CD4-positive, alpha-beta T cell treated with Interferon alpha-2 for 1 hour (primary cell): Measurements from ENCODE around the gene SHANK1.
"Not testable (repeated sequence)": the region's sequence is repeated elsewhere in the genome, so short reads cannot be mapped to it uniquely, and the experiment has no call there.

Source experiments
- DNase-seq, 2 donors: peaks; one replicate each; pipeline ENCODE4 v3.0.0-alpha.2; 2020 to 2022

The SHANK1 gene

DNA sequence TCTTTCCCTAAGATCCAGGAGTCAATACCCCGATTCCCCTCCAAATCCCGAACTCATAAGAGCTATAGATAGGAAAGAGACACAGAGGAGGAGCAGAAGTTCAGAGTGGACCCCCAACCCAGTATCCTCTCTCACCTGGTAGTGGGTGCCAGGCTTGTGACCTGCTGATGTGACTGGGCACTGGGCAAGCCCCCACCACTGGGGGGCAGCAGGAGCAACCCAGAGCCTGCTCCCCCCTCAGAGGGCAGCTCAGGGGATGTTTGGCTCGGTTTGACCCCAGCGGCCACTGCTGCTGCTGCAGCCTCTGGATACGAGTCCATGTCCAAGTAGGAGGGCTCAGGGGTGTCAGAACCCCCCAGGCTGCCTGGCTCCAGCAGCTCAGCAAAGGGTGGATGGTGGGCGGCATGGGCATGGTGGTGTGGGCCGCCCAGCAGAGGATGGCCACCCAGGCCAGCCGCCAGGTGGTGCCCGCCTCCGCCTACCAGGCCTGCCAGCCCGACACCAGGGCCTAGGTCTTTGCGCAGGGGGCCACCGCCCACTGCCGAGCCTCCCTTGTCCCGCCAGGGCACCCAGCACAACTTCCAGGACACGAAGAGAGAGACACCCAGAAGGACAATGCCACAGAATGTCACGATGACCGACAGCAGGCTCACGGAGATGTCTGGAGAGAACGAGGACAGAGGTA lies 87.3 kb downstream of the SHANK1 start:
- no peak for DNase-seq

DNA sequence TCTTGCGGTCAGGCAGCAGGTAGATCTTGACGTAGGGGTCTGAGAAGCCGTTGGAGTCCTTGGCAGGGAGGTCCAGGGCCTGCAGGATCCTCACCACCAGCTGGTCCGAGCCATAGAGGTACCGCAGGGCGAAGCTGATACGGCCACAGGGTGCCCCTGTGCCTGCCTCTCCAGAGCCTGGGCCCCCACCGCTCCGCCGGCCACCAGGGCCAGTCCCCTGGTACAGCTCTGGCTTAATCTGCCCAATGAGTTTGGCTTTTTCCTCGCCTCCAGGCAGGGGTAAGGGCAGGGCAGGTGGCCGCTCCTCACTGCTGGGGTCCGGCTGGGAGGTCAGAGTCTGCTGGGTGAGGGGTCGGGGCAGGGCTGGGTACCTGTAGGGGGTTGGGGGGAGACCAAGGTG lies 89.8 kb downstream of the SHANK1 start:
- no peak for DNase-seq

DNA sequence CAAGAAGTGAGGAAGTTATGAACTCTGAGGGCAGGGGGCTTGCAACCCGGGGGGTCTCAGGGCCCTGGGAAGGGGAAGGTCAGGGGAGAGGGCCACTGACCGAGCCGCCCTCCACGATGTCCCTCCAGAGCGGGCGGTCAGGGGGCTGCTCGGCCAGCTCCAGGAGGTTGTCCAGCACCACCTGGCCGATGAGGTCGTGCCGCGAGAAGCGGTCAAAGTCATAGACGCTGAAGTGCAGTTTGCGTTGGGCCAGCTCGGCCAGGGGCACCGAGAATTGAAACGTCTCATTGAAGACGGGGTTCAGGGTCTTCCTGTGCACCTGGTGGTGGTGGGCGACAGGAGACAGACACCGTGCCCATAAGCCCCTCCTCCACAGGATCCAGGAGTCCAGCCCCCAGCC lies 90.4 kb downstream of the SHANK1 start:
- DNase-seq = no peak

DNA sequence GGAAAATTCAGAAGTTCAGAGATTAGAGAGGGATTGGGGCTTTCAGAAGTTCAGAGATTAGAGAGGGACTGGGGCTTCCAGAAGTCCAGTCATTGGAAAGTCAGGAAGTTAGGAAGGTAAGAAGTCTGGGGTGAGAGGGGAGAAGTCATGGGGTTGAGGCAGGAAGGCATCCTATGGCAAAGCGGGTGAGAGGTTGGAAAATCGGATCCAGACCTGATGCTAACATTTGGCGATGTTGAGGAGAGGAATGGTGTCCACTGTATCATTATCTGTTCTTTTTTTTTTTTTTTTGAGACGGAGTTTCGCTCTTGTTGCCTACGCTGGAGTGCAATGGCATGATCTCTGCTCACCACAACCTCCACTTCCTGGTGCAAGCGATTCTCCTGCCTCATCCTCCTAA lies 91.1 kb downstream of the SHANK1 start:
- no peak for DNase-seq

DNA sequence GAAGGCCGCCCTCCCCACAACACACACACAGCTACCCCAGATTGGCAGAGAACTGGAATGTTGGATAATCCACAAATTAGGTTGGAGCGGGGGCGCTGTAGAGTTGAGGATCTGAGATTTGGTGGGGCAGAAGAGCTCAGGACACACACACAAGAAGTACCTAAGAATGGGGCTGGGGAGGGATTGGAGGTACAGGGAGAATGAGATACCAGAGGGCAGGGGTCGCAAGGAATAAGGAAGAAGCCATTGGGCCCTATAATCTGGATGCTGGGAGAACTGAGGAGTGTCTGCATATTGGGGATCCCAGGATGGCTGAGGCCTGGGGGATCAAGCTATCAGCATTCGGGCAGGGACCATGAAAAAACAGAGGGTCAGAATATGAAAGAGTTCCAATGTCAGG lies 91.5 kb downstream of the SHANK1 start:
- DNase-seq = no peak

DNA sequence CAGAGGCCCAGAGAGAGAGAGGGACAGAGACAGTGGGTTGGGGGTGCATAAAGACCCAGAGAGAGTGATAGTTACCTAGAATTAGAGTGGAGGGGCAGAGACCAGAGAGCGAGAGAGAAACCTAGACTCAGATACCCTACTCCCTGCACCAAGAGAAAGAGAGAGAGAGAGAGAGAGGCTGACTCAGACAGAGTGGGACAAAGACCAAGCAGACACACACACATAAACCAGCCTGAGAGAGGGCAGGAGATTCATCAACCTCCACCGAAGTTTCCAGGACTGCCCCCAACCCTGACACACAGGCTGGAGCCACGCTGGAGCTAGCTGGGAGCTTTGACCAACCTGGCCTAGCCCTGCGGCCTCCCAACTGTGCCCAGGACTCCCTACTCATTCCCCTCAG lies 92.8 kb downstream of the SHANK1 start:
- DNase-seq = no peak

DNA sequence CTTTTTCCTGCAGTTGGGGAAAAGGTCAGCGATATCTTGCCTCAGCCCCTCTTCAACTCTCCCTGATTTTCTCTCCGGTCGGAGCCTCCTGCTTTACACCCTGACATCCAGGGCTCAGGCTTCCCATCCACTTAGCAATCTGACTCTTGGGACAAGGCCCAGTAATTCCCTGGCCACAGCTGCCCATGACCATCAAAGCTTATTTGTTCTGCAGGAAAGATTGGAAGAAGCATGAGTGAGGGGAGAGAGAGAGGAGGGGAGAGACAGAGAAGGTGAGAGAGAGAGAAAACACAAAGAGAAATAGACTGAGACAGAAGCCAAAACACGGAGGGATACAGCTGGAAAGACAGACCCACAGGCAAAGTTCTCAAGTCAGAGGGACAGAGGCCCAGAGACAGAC lies 93.6 kb downstream of the SHANK1 start:
- DNase-seq = no peak

DNA sequence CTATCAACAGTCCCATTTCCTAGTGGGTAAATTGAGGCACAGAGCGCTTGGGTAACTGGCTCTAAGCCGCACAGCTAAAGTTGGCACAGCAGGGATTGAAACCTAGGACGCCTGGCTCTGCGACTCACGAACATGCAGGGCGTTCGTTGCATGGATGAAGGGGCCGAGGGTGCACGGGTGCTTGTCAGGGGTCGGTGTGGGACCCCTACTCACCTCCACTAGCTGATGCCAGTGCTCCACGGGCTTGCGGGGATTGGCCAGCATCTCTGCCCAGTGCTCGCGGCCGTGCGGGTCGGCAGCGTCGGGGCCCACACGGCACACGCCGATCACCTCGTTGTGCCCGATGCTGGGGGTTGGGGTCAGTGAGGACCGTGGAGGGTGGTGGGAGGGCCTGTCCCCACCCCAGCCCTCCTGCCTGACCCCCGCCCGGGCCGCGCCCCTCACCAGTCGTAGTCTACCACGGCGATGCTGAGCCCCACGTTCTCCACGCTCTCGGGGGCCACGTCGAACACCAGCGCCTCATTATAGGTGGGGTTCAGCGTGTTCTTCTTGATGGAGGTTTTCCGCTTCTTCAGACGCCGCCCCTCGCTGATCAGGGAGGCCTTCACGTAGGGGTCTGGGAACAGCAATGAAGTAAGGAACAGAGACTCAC lies 94.5 kb downstream of the SHANK1 start:
- no peak for DNase-seq

DNA sequence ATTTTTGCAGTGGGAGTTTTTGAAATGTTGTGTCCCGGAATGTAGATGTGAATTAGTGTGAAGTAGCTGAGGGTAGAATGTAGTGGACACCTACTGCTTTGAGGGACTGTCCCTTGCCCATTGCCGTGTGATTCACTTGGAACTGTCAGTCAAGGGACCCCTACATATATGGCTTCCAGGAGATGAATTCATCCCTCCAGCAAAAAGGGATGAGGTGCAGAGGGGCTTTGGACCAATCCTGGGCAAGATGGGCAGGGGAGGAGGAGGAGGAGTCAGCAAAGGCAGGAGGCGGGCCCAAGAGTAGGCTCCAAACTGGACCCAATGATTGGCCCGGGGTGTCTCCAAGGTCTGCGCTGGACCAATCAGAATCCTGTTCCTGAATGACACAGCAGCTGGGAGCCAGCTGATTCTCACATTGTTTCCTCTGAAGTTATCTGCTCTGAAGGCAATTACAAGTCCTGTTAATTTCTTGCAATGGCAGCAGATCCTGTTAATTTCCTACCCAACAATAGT lies 99.2 kb downstream of the SHANK1 start:
- not testable (repeated sequence) for DNase-seq

DNA sequence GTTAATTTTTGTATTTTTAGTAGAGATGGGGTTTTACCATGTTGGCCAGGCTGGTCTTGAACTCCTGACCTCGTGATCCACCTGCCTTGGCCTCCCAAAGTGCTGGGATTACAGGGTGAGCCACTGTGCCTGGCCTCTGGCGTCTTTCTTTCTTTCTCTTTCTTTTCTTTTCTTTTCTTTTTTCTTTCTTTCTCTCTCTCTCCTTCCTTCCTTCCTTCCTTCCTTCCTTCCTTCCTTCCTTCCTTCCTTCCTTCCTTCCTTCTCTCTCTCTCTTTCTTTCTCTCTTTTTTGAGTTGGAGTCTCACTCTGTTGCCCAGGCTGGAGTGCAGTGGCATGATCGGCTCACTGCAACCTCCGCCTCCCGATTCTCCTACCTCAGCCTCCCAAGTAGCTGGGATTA lies 100.4 kb downstream of the SHANK1 start:
- not testable (repeated sequence) for DNase-seq

DNA sequence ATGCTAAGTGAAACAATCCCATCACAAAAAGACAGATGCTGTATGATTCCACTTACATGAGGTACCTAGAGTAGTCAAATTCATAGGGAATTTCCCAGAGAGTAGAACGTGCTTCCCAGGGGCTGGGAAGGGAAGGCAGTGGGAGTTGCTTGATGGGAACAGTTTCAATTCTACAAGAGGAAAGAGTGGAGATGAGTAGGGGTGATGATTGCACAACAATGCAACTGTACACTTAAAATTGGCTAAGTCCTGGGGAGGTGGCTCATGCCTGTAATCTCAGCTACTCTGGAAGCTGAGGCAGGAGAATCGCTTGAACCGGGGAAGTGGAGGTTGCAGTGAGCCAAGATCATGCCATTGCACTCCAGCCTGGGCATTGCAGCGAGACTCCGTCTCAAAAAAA lies 101.2 kb downstream of the SHANK1 start:
- not testable (repeated sequence) for DNase-seq

DNA sequence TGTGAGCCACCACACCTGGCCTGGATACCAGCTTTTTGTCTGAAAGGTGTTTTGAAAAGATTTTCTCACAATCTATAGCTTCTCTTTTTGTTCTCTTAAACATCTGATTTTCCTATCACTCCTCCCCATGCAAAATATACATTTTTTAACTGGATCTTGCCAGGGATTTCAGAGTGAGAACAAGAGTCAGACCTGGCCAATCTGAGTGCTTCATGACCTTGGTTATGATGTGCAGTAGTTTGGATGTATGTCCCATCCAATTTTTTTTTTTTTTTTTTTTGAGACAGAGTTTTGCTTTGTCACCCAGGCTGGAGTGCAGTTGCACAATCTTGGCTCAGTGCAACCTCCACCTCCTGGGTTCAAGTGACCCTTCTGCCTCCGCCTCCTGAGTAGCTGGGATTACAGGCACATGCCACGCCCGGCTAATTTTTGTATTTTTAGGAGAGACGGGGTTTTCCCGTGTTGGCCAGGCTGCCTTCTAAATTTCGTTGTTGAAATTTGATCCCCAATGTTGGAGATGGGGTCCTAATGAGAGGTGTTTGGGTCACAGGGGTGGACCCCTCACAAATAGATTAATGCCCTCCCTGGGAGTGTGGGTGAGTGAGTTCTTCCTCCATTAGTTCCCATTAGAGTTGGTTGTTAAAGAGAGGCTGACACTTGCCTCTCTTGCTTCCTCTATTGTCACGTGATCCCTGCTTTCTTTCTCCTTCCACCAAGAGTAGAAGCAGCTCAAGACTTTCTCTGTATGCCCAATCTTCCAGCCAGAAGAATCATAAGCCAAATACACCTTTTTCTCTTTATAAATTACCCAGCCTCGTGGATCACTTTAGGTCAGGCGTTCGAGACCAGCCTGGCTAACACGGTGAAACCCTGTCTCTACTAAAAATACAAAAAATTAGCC lies 106.8 kb downstream of the SHANK1 start:
- DNase-seq = not testable (repeated sequence)
